Gastroesophageal sphincter (tissue), 3 donors: Measurements from ENCODE around the gene LRFN2.

ENCODE experiments used
- CTCF ChIP-seq, 4 experiments: fragments of 200-600 bp in 2 of 4; fragments of 450-650 bp in 2 of 4; sonication (generic) in 1 of 4; IDR thresholded peaks; one replicate each; pipeline ENCODE4 v1.5.1; 2017 to 2019; ENCODE audit warnings: antibody characterized with exemption in 4 of 4, mild to moderate bottlenecking in 2 of 4, moderate library complexity in 2 of 4
- POLR2A ChIP-seq, 2 donors: fragments of 450-650 bp; IDR thresholded peaks; one replicate each; pipeline ENCODE4 v1.6.1; 2017; ENCODE audit warnings: antibody characterized with exemption in 2 of 2, mild to moderate bottlenecking in 2 of 2, moderate library complexity in 1 of 2
- POLR2AphosphoS5 ChIP-seq: sonication (generic); formaldehyde crosslinking; IDR thresholded peaks from one replicate; pipeline ENCODE4 v1.6.1; 2017; ENCODE audit warnings: antibody characterized with exemption

- TF ChIP-seq POLR2AphosphoS5 (no peak), CTCF (IDR thresholded peaks at IDR 0.05) (no peak), POLR2A (IDR thresholded peaks at IDR 0.05) (no peak)
These were observed 154.2 kb downstream of the LRFN2 start for GRCh38 chr6:40432982-40433381.
